GM19395 (cell line): ENCODE data around the gene VPS18.
"Not testable (repeated sequence)": the region's sequence is repeated elsewhere in the genome, so short reads cannot be mapped to it uniquely, and the experiment has no call there.

ENCODE experiments used
- ATAC-seq: cut with Tn5 transposase; IDR thresholded peaks from one replicate; pipeline ENCODE4 v1.9.1; 2021; ENCODE audit warnings: mild to moderate bottlenecking, moderate library complexity; ENCODE audit not compliant: unreplicated experiment

Gene VPS18

GRCh38 chr15:40893733-40894680 is at the start of gene VPS18:
Gene VPS18, plus strand, starts transcription at chr15:40894450. Its CDS starts 319 bp downstream, at chr15:40894769.
- peak; percentile 80 for ATAC-seq

GRCh38 chr15:40844696-40845030 is 49.6 kb upstream of the VPS18 start:
- no peak for ATAC-seq

- ATAC-seq = no peak
Observed at GRCh38 chr15:40845036-40845435, 49.2 kb upstream of the VPS18 start.

- ATAC-seq = no peak
Observed at GRCh38 chr15:40845511-40846284, 48.6 kb upstream of the VPS18 start.

- no peak for ATAC-seq
Observed at GRCh38 chr15:40846841-40847222, 47.4 kb upstream of the VPS18 start.

- peak; percentile 70 for ATAC-seq
Observed at GRCh38 chr15:40847223-40847961, 46.9 kb upstream of the VPS18 start.

GRCh38 chr15:40850576-40851112 is 43.6 kb upstream of the VPS18 start:
- ATAC-seq = no peak

GRCh38 chr15:40852529-40852928 is 41.7 kb upstream of the VPS18 start:
- no peak for ATAC-seq

GRCh38 chr15:40853241-40853890 is 40.9 kb upstream of the VPS18 start:
- ATAC-seq = no peak

- no peak for ATAC-seq
Observed at GRCh38 chr15:40854161-40854560, 40.1 kb upstream of the VPS18 start.

GRCh38 chr15:40855706-40856234 is 38.5 kb upstream of the VPS18 start:
- ATAC-seq = no peak

- no peak for ATAC-seq
Observed at GRCh38 chr15:40856746-40857145, 37.5 kb upstream of the VPS18 start.

GRCh38 chr15:40857601-40858341 is 36.5 kb upstream of the VPS18 start:
- ATAC-seq = peak; percentile 62

- ATAC-seq = no peak
Observed at GRCh38 chr15:40858706-40859105, 35.5 kb upstream of the VPS18 start.

GRCh38 chr15:40859206-40859851 is 34.9 kb upstream of the VPS18 start:
- peak; percentile 60 for ATAC-seq

GRCh38 chr15:40861147-40861546 is 33.1 kb upstream of the VPS18 start:
- not testable (repeated sequence) for ATAC-seq

GRCh38 chr15:40863660-40864270 is 30.5 kb upstream of the VPS18 start:
- ATAC-seq = no peak

GRCh38 chr15:40867199-40867598 is 27.1 kb upstream of the VPS18 start:
- ATAC-seq = no peak

GRCh38 chr15:40869686-40870085 is 24.6 kb upstream of the VPS18 start:
- no peak for ATAC-seq
